Skin epidermis (tissue), 12 donors: Measurements from ENCODE around the gene IRX3.

ENCODE experiments used
- H3K27ac ChIP-seq, 21 experiments: fragments of 200-600 bp; sonication (generic) in 11 of 21; one replicate each; pipeline ENCODE4 v1.5.0; 2020; ENCODE audit warnings: mild to moderate bottlenecking in 3 of 21, inconsistent platforms in 2 of 21, moderate library complexity in 2 of 21
- H3K4me3 ChIP-seq, 7 experiments: fragments of 200-600 bp; sonication (generic) in 2 of 7; one replicate each; pipeline ENCODE4 v1.5.0; 2020; ENCODE audit warnings: inconsistent platforms in 2 of 7, mild to moderate bottlenecking in 2 of 7, moderate library complexity in 1 of 7

The IRX3 gene

GRCh38 chr16:54291656-54292487 is 5.3 kb upstream of the IRX3 start:
- Histone ChIP-seq H3K27ac (no peak overlapping the region), H3K4me3 (no peak overlapping the region)

GRCh38 chr16:54290833-54291655 is 4.5 kb upstream of the IRX3 start:
- H3K27ac ChIP-seq, result no peak overlapping the region
- no peak overlapping the region for H3K4me3 ChIP-seq

- Histone ChIP-seq H3K4me3 (no peak overlapping the region), H3K27ac (no peak overlapping the region)
Measured at GRCh38 chr16:54289945-54290832, 3.6 kb upstream of the IRX3 start.

GRCh38 chr16:54289242-54289944 is 2.8 kb upstream of the IRX3 start:
- Histone ChIP-seq H3K27ac (no peak overlapping the region), H3K4me3 (no peak overlapping the region)

GRCh38 chr16:54288835-54289241 is 2.3 kb upstream of the IRX3 start:
- no peak overlapping the region for H3K27ac ChIP-seq

GRCh38 chr16:54288030-54288834 is 1.6 kb upstream of the IRX3 start:
- peak overlapping the region in 1 of 7 experiments; percentile 62 for H3K4me3 ChIP-seq
- H3K27ac ChIP-seq, result peak overlapping the region in 1 of 21 experiments; percentile 95

More at GRCh38 chr16:54288835-54289241, 2.3 kb upstream of the IRX3 start:
- H3K4me3 ChIP-seq, result no peak overlapping the region

GRCh38 chr16:54287131-54288029 is 793 bp upstream of the IRX3 start:
- Histone ChIP-seq H3K4me3 (peak overlapping the region; percentile 53 to 78 (median 62)), H3K27ac (peak overlapping the region; percentile 24 to 97 (median 86))

GRCh38 chr16:54286090-54286365 is 559 bp downstream of the IRX3 start:
- H3K27ac ChIP-seq, result peak overlapping the region; percentile 76 to 97 (median 91)
- H3K4me3 ChIP-seq, result peak overlapping the region; percentile 53 to 78 (median 62)

- H3K27ac ChIP-seq, result peak overlapping the region; percentile 76 to 97 (median 91)
- H3K4me3 ChIP-seq, result peak overlapping the region; percentile 53 to 78 (median 62)
Measured at GRCh38 chr16:54285414-54286089, 1.0 kb downstream of the IRX3 start.

- H3K27ac ChIP-seq, result peak overlapping the region; percentile 17 to 97 (median 91)
- H3K4me3 ChIP-seq, result peak overlapping the region; percentile 53 to 78 (median 62)
Measured at GRCh38 chr16:54284931-54285413, 1.6 kb downstream of the IRX3 start.

GRCh38 chr16:54284319-54284930 is 2.2 kb downstream of the IRX3 start:
- Histone ChIP-seq H3K4me3 (peak overlapping the region; percentile 53 to 78 (median 62)), H3K27ac (peak overlapping the region; percentile 17 to 97 (median 91))

- peak overlapping the region; percentile 53 to 78 (median 62) for H3K4me3 ChIP-seq
- peak overlapping the region in 20 of 21 experiments; percentile 6 to 97 (median 92) for H3K27ac ChIP-seq
Measured at GRCh38 chr16:54283725-54284318, 2.8 kb downstream of the IRX3 start.

GRCh38 chr16:54282928-54283724 is 3.5 kb downstream of the IRX3 start:
- H3K4me3 ChIP-seq, result peak overlapping the region; percentile 53 to 78 (median 62)
- H3K27ac ChIP-seq, result peak overlapping the region in 13 of 21 experiments; percentile 76 to 97 (median 94)

- peak overlapping the region in 9 of 21 experiments; percentile 13 to 97 (median 94) for H3K27ac ChIP-seq
- H3K4me3 ChIP-seq, result peak overlapping the region in 2 of 7 experiments; percentile 71 to 78
Measured at GRCh38 chr16:54282202-54282927, 4.2 kb downstream of the IRX3 start.
